Naive thymus-derived CD8-positive, alpha-beta T cell (primary cell): ENCODE data around the gene GREM2. TPM values are rescaled to one million over a fixed set of nuclear protein-coding genes. Genes with fewer than 3 reads are reported as not detected.

Experiments used
- ATAC-seq, 2 donors: fragments of 150-1000 bp; cut with Tn5 transposase in 1 of 2; sonication (Bioruptor Pico), chemical (Tn5 transposase) in 1 of 2; 1 replicate in 1 of 2; 2 replicates in 1 of 2; pipeline ENCODE4 v1.10.0; 2021; ENCODE audit warnings: mild to moderate bottlenecking in 2 of 2, moderate library complexity in 2 of 2
- POLR2A ChIA-PET: fragments of 350-600 bp; sonication (Branson Sonifier 250); formaldehyde crosslinking; loops from one replicate; lab custom pipeline; 2021; ENCODE audit warnings: antibody characterized with exemption; lab: Charles Lee
- DNase-seq, 10 donors: peaks; one replicate each; pipeline versions ENCODE4 v3.0.0 to v3.0.0-alpha.2; 2020 to 2022
- H3K27ac Mint-ChIP-seq, 10 donors: one replicate each; pipeline ENCODE4 v1.8.0; 2020 to 2022; ENCODE audit warnings: mild to moderate bottlenecking in 10 of 10, mixed read lengths in 10 of 10, moderate library complexity in 4 of 10, inconsistent platforms in 1 of 10
- H3K27me3 Mint-ChIP-seq, 5 donors: one replicate each; pipeline ENCODE4 v1.8.0; 2021 to 2022; ENCODE audit warnings: mixed read lengths in 5 of 5
- H3K36me3 Mint-ChIP-seq, 3 donors: one replicate each; pipeline ENCODE4 v1.8.0; 2020 to 2022; ENCODE audit warnings: mixed read lengths in 3 of 3, mild to moderate bottlenecking in 2 of 3, inconsistent platforms in 1 of 3
- H3K4me1 Mint-ChIP-seq, 4 donors: one replicate each; pipeline ENCODE4 v1.8.0; 2021 to 2022; ENCODE audit warnings: mixed read lengths in 4 of 4
- H3K4me3 Mint-ChIP-seq, 10 donors: one replicate each; pipeline ENCODE4 v1.8.0; 2020 to 2022; ENCODE audit warnings: mild to moderate bottlenecking in 10 of 10, mixed read lengths in 10 of 10, moderate library complexity in 6 of 10, inconsistent platforms in 1 of 10
- H3K9me3 Mint-ChIP-seq, 9 donors: one replicate each; pipeline ENCODE4 v1.8.0; 2020 to 2022; ENCODE audit warnings: mixed read lengths in 9 of 9, mild to moderate bottlenecking in 3 of 9, inconsistent platforms in 1 of 9, moderate library complexity in 1 of 9
- polyA plus RNA-seq, 3 donors: library from polyadenylated mRNA; unstranded; fragments of 300-500 nt; fragmentation: Illumina TruSeq; gene quantifications; one replicate each; pipeline ENCODE4 v1.2.3, GENCODE V29; 2021
- total RNA-seq, 8 experiments: library from RNA in 2 of 8; stranded (reverse) in 2 of 8; gene quantifications; one replicate each; pipeline ENCODE4 v1.2.3 and lab custom pipeline; 2021 to 2026

The GREM2 gene
- total and polyA plus RNA-seq, 5 experiments from 2014 or later = 0.06 to 0.08 TPM; not detected in 3

- Mint-ChIP-seq H3K4me3 (no peak overlapping the region), H3K27me3 (peaks cover 0 to 3% (median 3%) of the 10 kb centered on the region in 5 donors), H3K27ac (no peak overlapping the region), H3K4me1 (no peaks in the 10 kb centered on the region), H3K36me3 (no peaks in the 10 kb centered on the region), H3K9me3 (peaks cover 0 to 3% (median 0%) of the 10 kb centered on the region in 9 donors)
- no peak for ATAC-seq
- no peak for DNase-seq
- POLR2A ChIA-PET = no interaction called here
Measured at GRCh38 chr1:240621249-240621648, 9.3 kb upstream of the GREM2 start.

GRCh38 chr1:240619906-240620621, 8.1 kb upstream of the GREM2 start:
- no peaks in the 10 kb centered on the region for H3K4me1 Mint-ChIP-seq
- H3K27me3 Mint-ChIP-seq = peaks cover 2 to 5% (median 3%) of the 10 kb centered on the region in 5 donors
- H3K4me3 Mint-ChIP-seq = no peak overlapping the region
- ATAC-seq = no peak
- POLR2A ChIA-PET = no interaction called here
- DNase-seq = no peak
- H3K36me3 Mint-ChIP-seq = no peaks in the 10 kb centered on the region
- H3K9me3 Mint-ChIP-seq = peaks cover 0 to 3% (median 0%) of the 10 kb centered on the region in 9 donors
- H3K27ac Mint-ChIP-seq = no peak overlapping the region

- ATAC-seq = no peak
- DNase-seq = no peak
- no peak overlapping the region for H3K4me3 Mint-ChIP-seq
- H3K4me1 Mint-ChIP-seq = no peaks in the 10 kb centered on the region
- H3K36me3 Mint-ChIP-seq = no peaks in the 10 kb centered on the region
- POLR2A ChIA-PET = no interaction called here
- H3K27ac Mint-ChIP-seq = no peak overlapping the region
- H3K27me3 Mint-ChIP-seq = peaks cover 5 to 9% (median 6%) of the 10 kb centered on the region in 5 donors
- peaks cover 0 to 3% (median 0%) of the 10 kb centered on the region in 9 donors for H3K9me3 Mint-ChIP-seq
Measured at GRCh38 chr1:240619357-240619756, 7.4 kb upstream of the GREM2 start.

- POLR2A ChIA-PET = no interaction called here
- H3K27ac Mint-ChIP-seq = no peak overlapping the region
Measured at GRCh38 chr1:240618946-240619345, 7.0 kb upstream of the GREM2 start.

GRCh38 chr1:240616018-240616417, 4.1 kb upstream of the GREM2 start:
- peaks cover 0 to 2% (median 0%) of the 10 kb centered on the region in 9 donors for H3K9me3 Mint-ChIP-seq
- H3K36me3 Mint-ChIP-seq = no peaks in the 10 kb centered on the region
- DNase-seq (no peak), ATAC-seq (no peak)
- H3K27ac Mint-ChIP-seq = no peak overlapping the region
- POLR2A ChIA-PET = no interaction called here
- H3K4me1 Mint-ChIP-seq = peaks cover 19 to 28% (median 27%) of the 10 kb centered on the region in 4 donors
- H3K4me3 Mint-ChIP-seq = no peak overlapping the region
- H3K27me3 Mint-ChIP-seq = peaks cover 19 to 42% (median 33%) of the 10 kb centered on the region in 5 donors

More at GRCh38 chr1:240618946-240619345, 7.0 kb upstream of the GREM2 start:
- H3K4me1 Mint-ChIP-seq = peaks cover under 1 to 1% (median under 1%) of the 10 kb centered on the region in 4 donors
- DNase-seq = no peak
- no peaks in the 10 kb centered on the region for H3K36me3 Mint-ChIP-seq
- ATAC-seq = no peak
- H3K9me3 Mint-ChIP-seq = peaks cover 0 to 3% (median 0%) of the 10 kb centered on the region in 9 donors
- H3K4me3 Mint-ChIP-seq = no peak overlapping the region
- peaks cover 6 to 13% (median 8%) of the 10 kb centered on the region in 5 donors for H3K27me3 Mint-ChIP-seq

GRCh38 chr1:240613356-240614142, 1.6 kb upstream of the GREM2 start:
- H3K9me3 Mint-ChIP-seq = peaks cover 0 to 2% (median 0%) of the 10 kb centered on the region in 9 donors
- ATAC-seq (no peak), DNase-seq (no peak)
- peak overlapping the region in 3 of 10 donors; percentile 4 to 46 (median 31) for H3K4me3 Mint-ChIP-seq
- peaks cover 21 to 35% (median 29%) of the 10 kb centered on the region in 4 donors for H3K4me1 Mint-ChIP-seq
- peaks cover 26 to 59% (median 35%) of the 10 kb centered on the region in 5 donors for H3K27me3 Mint-ChIP-seq
- POLR2A ChIA-PET = no interaction called here
- H3K36me3 Mint-ChIP-seq = no peaks in the 10 kb centered on the region
- H3K27ac Mint-ChIP-seq = peak overlapping the region in 1 of 10 donors; percentile 75

GRCh38 chr1:240612811-240613210, 856 bp upstream of the GREM2 start:
- no peaks in the 10 kb centered on the region for H3K36me3 Mint-ChIP-seq
- H3K4me3 Mint-ChIP-seq = peak overlapping the region in 4 of 10 donors; percentile 39 to 94 (median 89)
- no peak for ATAC-seq
- H3K4me1 Mint-ChIP-seq = peaks cover 21 to 35% (median 29%) of the 10 kb centered on the region in 4 donors
- no peak for DNase-seq
- H3K27me3 Mint-ChIP-seq = peaks cover 26 to 59% (median 34%) of the 10 kb centered on the region in 5 donors
- H3K9me3 Mint-ChIP-seq = peaks cover 0 to under 1% (median 0%) of the 10 kb centered on the region in 9 donors
- no peak overlapping the region for H3K27ac Mint-ChIP-seq
- POLR2A ChIA-PET = no interaction called here

- Mint-ChIP-seq H3K9me3 (no peaks in the 10 kb centered on the region), H3K27me3 (peaks cover 27 to 59% (median 34%) of the 10 kb centered on the region in 5 donors), H3K36me3 (no peaks in the 10 kb centered on the region), H3K4me1 (peaks cover 21 to 35% (median 29%) of the 10 kb centered on the region in 4 donors), H3K27ac (peak overlapping the region in 6 of 10 donors; percentile 0 to 88 (median 42)), H3K4me3 (peak overlapping the region; percentile 86 to 96 (median 90))
- ATAC-seq = no peak
- POLR2A ChIA-PET = no interaction called here
- peak in 1 of 10 donors; percentile 4 for DNase-seq
Measured at GRCh38 chr1:240611228-240611618, 732 bp downstream of the GREM2 start.

- Mint-ChIP-seq H3K4me3 (peak overlapping the region in 3 of 10 donors; percentile 1 to 86 (median 40)), H3K27ac (no peak overlapping the region), H3K36me3 (no peaks in the 10 kb centered on the region), H3K27me3 (peaks cover 24 to 59% (median 34%) of the 10 kb centered on the region in 5 donors), H3K9me3 (no peaks in the 10 kb centered on the region), H3K4me1 (peaks cover 21 to 35% (median 29%) of the 10 kb centered on the region in 4 donors)
- DNase-seq (no peak), ATAC-seq (no peak)
- POLR2A ChIA-PET = no interaction called here
Measured at GRCh38 chr1:240610636-240611035, 1.3 kb downstream of the GREM2 start.

GRCh38 chr1:240609527-240610060, 2.4 kb downstream of the GREM2 start:
- DNase-seq (no peak), ATAC-seq (no peak)
- Mint-ChIP-seq H3K4me1 (peaks cover 21 to 35% (median 29%) of the 10 kb centered on the region in 4 donors), H3K4me3 (no peak overlapping the region), H3K27me3 (peaks cover 24 to 52% (median 31%) of the 10 kb centered on the region in 5 donors), H3K9me3 (no peaks in the 10 kb centered on the region), H3K36me3 (no peaks in the 10 kb centered on the region), H3K27ac (no peak overlapping the region)
- POLR2A ChIA-PET = no interaction called here

- DNase-seq (peak in 2 of 10 donors; percentile 11 to 12), ATAC-seq (no peak)
- H3K27ac Mint-ChIP-seq = no peak overlapping the region
- no peaks in the 10 kb centered on the region for H3K36me3 Mint-ChIP-seq
- no peaks in the 10 kb centered on the region for H3K9me3 Mint-ChIP-seq
- H3K4me1 Mint-ChIP-seq = peaks cover 18 to 31% (median 26%) of the 10 kb centered on the region in 4 donors
- H3K27me3 Mint-ChIP-seq = peaks cover 21 to 45% (median 27%) of the 10 kb centered on the region in 5 donors
- POLR2A ChIA-PET = no interaction called here
- no peak overlapping the region for H3K4me3 Mint-ChIP-seq
Measured at GRCh38 chr1:240608707-240609106, 3.2 kb downstream of the GREM2 start.

- POLR2A ChIA-PET = no interaction called here
- H3K9me3 Mint-ChIP-seq = peaks cover 0 to 3% (median 0%) of the 10 kb centered on the region in 9 donors
Measured at GRCh38 chr1:240607006-240607405, 4.9 kb downstream of the GREM2 start.

More at GRCh38 chr1:240607006-240607405, 4.9 kb downstream of the GREM2 start:
- peaks cover 10 to 16% (median 11%) of the 10 kb centered on the region in 4 donors for H3K4me1 Mint-ChIP-seq
- H3K27me3 Mint-ChIP-seq = peaks cover 10 to 32% (median 19%) of the 10 kb centered on the region in 5 donors
- no peak overlapping the region for H3K4me3 Mint-ChIP-seq
- ATAC-seq = no peak
- DNase-seq = no peak
- H3K27ac Mint-ChIP-seq = no peak overlapping the region
- no peaks in the 10 kb centered on the region for H3K36me3 Mint-ChIP-seq
